GM18502 (cell line): ENCODE measurements around the gene POGLUT2.
"Not testable (repeated sequence)": the region's sequence is repeated elsewhere in the genome, so short reads cannot be mapped to it uniquely, and the experiment has no call there.

Experiments
- ATAC-seq: cut with Tn5 transposase; IDR thresholded peaks from one replicate; pipeline ENCODE4 v1.9.1; 2021; ENCODE audit warnings: mild to moderate bottlenecking; ENCODE audit not compliant: unreplicated experiment, poor library complexity

Gene POGLUT2

GRCh38 chr13:102812611-102813287 is 14.0 kb upstream of the POGLUT2 start:
- ATAC-seq: peak; percentile 71

GRCh38 chr13:102807699-102808098 is 8.9 kb upstream of the POGLUT2 start:
- ATAC-seq: no peak

GRCh38 chr13:102805680-102806079 is 6.9 kb upstream of the POGLUT2 start:
- no peak for ATAC-seq

- peak; percentile 80 for ATAC-seq
Measured at GRCh38 chr13:102800145-102801041, 1.6 kb upstream of the POGLUT2 start.

GRCh38 chr13:102799426-102800144 is 809 bp upstream of the POGLUT2 start:
- ATAC-seq: peak; percentile 10

GRCh38 chr13:102793611-102794355 is 5.0 kb downstream of the POGLUT2 start:
- ATAC-seq: no peak

GRCh38 chr13:102792396-102792795 is 6.4 kb downstream of the POGLUT2 start:
- ATAC-seq: no peak

- no peak for ATAC-seq
Measured at GRCh38 chr13:102788683-102789082, 10.1 kb downstream of the POGLUT2 start.

GRCh38 chr13:102784483-102784882 is 14.3 kb downstream of the POGLUT2 start:
- no peak for ATAC-seq

GRCh38 chr13:102781591-102781990 is 17.2 kb downstream of the POGLUT2 start:
- no peak for ATAC-seq

- ATAC-seq: not testable (repeated sequence)
Measured at GRCh38 chr13:102780656-102781055, 18.1 kb downstream of the POGLUT2 start.

GRCh38 chr13:102779436-102780159 is 19.2 kb downstream of the POGLUT2 start:
- peak; percentile 75 for ATAC-seq

- ATAC-seq: no peak
Measured at GRCh38 chr13:102777736-102778135, 21.0 kb downstream of the POGLUT2 start.

- no peak for ATAC-seq
Measured at GRCh38 chr13:102776271-102776670, 22.5 kb downstream of the POGLUT2 start.

GRCh38 chr13:102774591-102775520 is 23.9 kb downstream of the POGLUT2 start:
- ATAC-seq: no peak

GRCh38 chr13:102774214-102774568 is 24.6 kb downstream of the POGLUT2 start:
- ATAC-seq: no peak

- peak; percentile 91 for ATAC-seq
Measured at GRCh38 chr13:102773441-102774213, 25.1 kb downstream of the POGLUT2 start, which contains the start of gene TEX30. Gene TEX30, minus strand, starts transcription at chr13:102773786. Its CDS starts 3,760 bp downstream, at chr13:102770026.

- no peak for ATAC-seq
Measured at GRCh38 chr13:102772042-102772425, 26.7 kb downstream of the POGLUT2 start.
